HepG2 (cell line): Measurements from ENCODE around the gene BCAS4. TPM values are rescaled to one million over a fixed set of nuclear protein-coding genes. Genes with fewer than 3 reads are reported as not detected.

Source experiments
- ATAC-seq: fragments of 200-7000 bp; cut with Tn5 transposase; 3 replicates; pipeline ENCODE4 v1.9.1; 2020; ENCODE audit warnings: mild to moderate bottlenecking, moderate library complexity
- BruUV-seq: library from RNA; stranded (reverse); fragments of 400-500 nt; replicated peaks from 2 replicates; lab custom pipeline; 2021; lab: Mats Ljungman, UMichigan
- CTCF ChIA-PET: fragments of 300-600 bp; formaldehyde crosslinking; extraction: SDS; loops from one replicate; lab custom pipeline; 2021; ENCODE audit warnings: low total read pairs, inconsistent platforms, low intra/inter-chr PET ratio; lab: Yijun Ruan, JAX
- POLR2A ChIA-PET: fragments of 350-600 bp; sonication (Branson Sonifier 250); formaldehyde crosslinking; loops from one replicate; lab custom pipeline; 2020; ENCODE audit warnings: antibody characterized with exemption, inconsistent platforms; lab: Yijun Ruan, JAX
- DNase-seq: peaks from one replicate; pipeline ENCODE4 v3.0.0-alpha.2; 2015; ENCODE audit warnings: low spot score
- FAIRE-seq: peaks from 3 replicates; lab custom pipeline; 2011; peaks lifted over from hg19 to GRCh38; lab: Jason Lieb, UNC
- H2AFZ ChIP-seq: one replicate; pipeline ENCODE4 v1.6.1; 2011; ENCODE audit warnings: low read length, inconsistent platforms
- H3K27ac ChIP-seq: fragments of 300-600 bp; 3 replicates; pipeline ENCODE4 v1.8.0; 2011; ENCODE audit warnings: mixed run types, mild to moderate bottlenecking, mixed read lengths, low read length, inconsistent platforms; ENCODE audit not compliant: insufficient read depth; ENCODE audit errors: extremely low read length
- H3K27me3 ChIP-seq, 2 experiments: fragments of 200-600 bp in 1 of 2; 2 replicates in 1 of 2; 3 replicates in 1 of 2; pipeline versions ENCODE4 v1.6.0 to v1.8.0; 2011; ENCODE audit warnings: low read length in 2 of 2, mild to moderate bottlenecking in 2 of 2, moderate library complexity in 2 of 2, inconsistent platforms in 1 of 2; ENCODE audit not compliant: insufficient read depth in 2 of 2, control insufficient read depth in 1 of 2
- H3K36me3 ChIP-seq, 2 experiments: fragments of 200-600 bp in 1 of 2; replicated peaks in 1 of 2; 2 replicates in 1 of 2; 3 replicates in 1 of 2; pipeline versions ENCODE4 v1.5.1 to v1.8.0; 2011; ENCODE audit warnings: low read length in 2 of 2, inconsistent platforms in 1 of 2; ENCODE audit not compliant: insufficient read depth in 2 of 2, control insufficient read depth in 1 of 2
- H3K4me1 ChIP-seq: 2 replicates; pipeline ENCODE4 v1.5.1; 2012; ENCODE audit warnings: low read length, inconsistent platforms; ENCODE audit not compliant: insufficient read depth
- H3K4me2 ChIP-seq: 2 replicates; pipeline ENCODE4 v1.6.0; 2011; ENCODE audit warnings: low read depth, low read length, inconsistent platforms
- H3K4me3 ChIP-seq, 3 experiments: fragments of 200-600 bp in 1 of 3; sonication (generic), shearing (Covaris generic) in 1 of 3; replicated peaks in 1 of 3; 2 replicates each; pipeline ENCODE4 v1.5.1; 2011 to 2016; ENCODE audit warnings: low read length in 3 of 3, inconsistent platforms in 2 of 3, low read depth in 2 of 3, mild to moderate bottlenecking in 2 of 3, control low read depth in 1 of 3, mixed read lengths in 1 of 3; ENCODE audit not compliant: insufficient read depth in 1 of 3
- H3K79me2 ChIP-seq: one replicate; pipeline ENCODE4 v1.6.1; 2011; ENCODE audit warnings: low read length, inconsistent platforms; ENCODE audit not compliant: insufficient read depth
- H3K9ac ChIP-seq: 2 replicates; pipeline ENCODE4 v1.6.0; 2011; ENCODE audit warnings: mild to moderate bottlenecking, low read depth, low read length, inconsistent platforms; ENCODE audit not compliant: insufficient read depth
- H3K9me3 ChIP-seq: 2 replicates; pipeline ENCODE4 v1.5.1; 2012; ENCODE audit warnings: mild to moderate bottlenecking, low read length
- H4K20me1 ChIP-seq: 2 replicates; pipeline ENCODE4 v1.6.0; 2011; ENCODE audit warnings: inconsistent platforms, mild to moderate bottlenecking, low read length, moderate library complexity; ENCODE audit not compliant: insufficient read depth
- ATF7 ChIP-seq, 2 experiments: fragments of 450-650 bp in 1 of 2; sonication (generic) in 1 of 2; formaldehyde crosslinking in 1 of 2; IDR thresholded peaks; 2 replicates each; pipeline versions ENCODE4 v1.4.0 to v1.6.1; 2016 to 2020; ENCODE audit warnings: antibody characterized with exemption in 1 of 2, mild to moderate bottlenecking in 1 of 2, missing genetic modification reagents in 1 of 2
- CEBPB ChIP-seq: IDR thresholded peaks from 2 replicates; pipeline ENCODE4 v1.6.1; 2011; ENCODE audit warnings: low read depth, low read length, improper control_type of control experiment, borderline replicate concordance
- CREB1 ChIP-seq, 2 experiments: fragments of 450-650 bp in 1 of 2; IDR thresholded peaks; 2 replicates each; pipeline ENCODE4 v1.6.1; 2016 to 2017; ENCODE audit warnings: control low read depth in 1 of 2, mild to moderate bottlenecking in 1 of 2, missing compliant biosample characterization in 1 of 2, missing genetic modification characterization in 1 of 2
- DBP ChIP-seq: sonication (generic); formaldehyde crosslinking; IDR thresholded peaks from 2 replicates; pipeline ENCODE4 v1.4.0; 2020; ENCODE audit warnings: missing genetic modification reagents; ENCODE audit errors: not compliant biosample characterization
- HOXD1 ChIP-seq: sonication (generic); formaldehyde crosslinking; IDR thresholded peaks from 2 replicates; pipeline ENCODE4 v1.5.0; 2020; ENCODE audit warnings: missing genetic modification reagents
- ZBTB7A ChIP-seq: sonication (generic); formaldehyde crosslinking; IDR thresholded peaks from 2 replicates; pipeline ENCODE4 v1.8.0; 2022; ENCODE audit warnings: mild to moderate bottlenecking, missing genetic modification reagents
- ZNF414 ChIP-seq: sonication (generic); formaldehyde crosslinking; IDR thresholded peaks from 2 replicates; pipeline ENCODE4 v1.5.0; 2020; ENCODE audit warnings: missing genetic modification reagents
- ZNF552 ChIP-seq: sonication (generic); formaldehyde crosslinking; IDR thresholded peaks from 2 replicates; pipeline ENCODE4 v1.9.0; 2022; ENCODE audit warnings: missing genetic modification reagents, mild to moderate bottlenecking, borderline replicate concordance
- ZNF713 ChIP-seq: sonication (generic); formaldehyde crosslinking; IDR thresholded peaks from 2 replicates; pipeline ENCODE4 v1.4.0; 2020; ENCODE audit warnings: mild to moderate bottlenecking, missing genetic modification reagents
- WGBS: methylation state at CpG from one replicate; pipeline ENCODE4 v1.1.6; 2017; ENCODE audit warnings: low lambda C conversion rate; 5-methylcytosine and 5-hydroxymethylcytosine counted together
- in situ Hi-C: cut with HindIII; loops from 2 replicates; pipeline ENCODE4 v1.10.0; 2017; ENCODE audit warnings: low pct_unique_long_range_greater_than_20kb; ENCODE audit not compliant: extremely low pct_ligation_motif_present
- intact Hi-C: fragments of 100-400 bp; cut with micrococcal nuclease; formaldehyde crosslinking; loops from one replicate; pipeline ENCODE4 v1.10.0; 2022; ENCODE audit not compliant: unreplicated experiment
- polyA plus RNA-seq, 8 experiments: library from polyadenylated mRNA; depleted of rRNA in 3 of 8; stranded (reverse) in 7 of 8; unstranded in 1 of 8; fragments of >200 nt; fragmentation: Illumina TruSeq in 4 of 8; extraction: Trizol in 4 of 8; gene quantifications; 2 replicates each; pipeline versions ENCODE4 v1.2.1 to v1.2.3, GENCODE V29; 2011 to 2016; ENCODE audit warnings: low read depth in 4 of 8, missing spikeins in 1 of 8, mixed read lengths in 1 of 8; ENCODE audit not compliant: insufficient read depth in 1 of 8
- total RNA-seq, 5 experiments: library from RNA; depleted of rRNA; stranded (reverse); fragments of >200 nt; fragmentation: Illumina TruSeq; extraction: Trizol; gene quantifications; 2 replicates each; pipeline ENCODE4 v1.2.3, GENCODE V29; 2016; ENCODE audit warnings: low read depth in 1 of 5
- TF ChIP-seq, protein P1 (sequence below): sonication (generic); formaldehyde crosslinking; IDR thresholded peaks from 2 replicates; pipeline ENCODE4 v1.5.0; 2020; ENCODE audit warnings: mild to moderate bottlenecking, missing genetic modification reagents

BCAS4 gene
- total and polyA plus RNA-seq, 2 of the 13 experiments (the other 11 are each of a cell fraction or from before 2014, with no cell fraction given), result 7.2 to 8.0 TPM

DNA sequence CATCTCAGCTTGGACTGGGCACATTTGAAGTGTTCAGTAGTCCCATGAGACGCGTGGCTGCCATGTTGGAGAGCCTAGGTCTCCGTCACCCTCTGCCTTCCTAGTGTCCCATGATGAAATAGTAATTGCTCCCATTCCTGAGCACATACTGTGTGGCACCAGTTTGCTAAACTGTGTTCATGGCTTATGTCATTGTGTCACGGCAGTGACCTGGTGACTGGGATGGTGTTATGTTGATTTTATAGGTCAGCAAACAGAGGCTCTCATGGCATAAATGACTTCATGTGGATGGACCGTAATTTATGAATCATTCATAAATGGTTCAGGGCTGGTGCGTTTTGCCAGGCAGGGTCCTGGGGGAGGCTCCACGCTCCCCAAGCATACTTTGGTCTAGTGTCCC lies 3.8 kb downstream of the BCAS4 start:
- POLR2A ChIA-PET, result no interaction called here

More for the DNA sequence above, 3.8 kb downstream of the BCAS4 start:
- no TSS peak for BruUV-seq
- in situ Hi-C loops, result loop anchor here (10.0 to 25.0 kb wide), 2 partner anchors 136 to 514 kb away; partner anchors contain the start of gene ADNP
- Histone ChIP-seq H3K27me3 (no peaks in the 10 kb centered on the region), H3K9ac (no peak overlapping the region), H3K79me2 (no peaks in the 10 kb centered on the region), H3K9me3 (no peaks in the 10 kb centered on the region), H2AFZ (no peak overlapping the region), H4K20me1 (no peaks in the 10 kb centered on the region), H3K27ac (no peak overlapping the region), H3K4me3 (no peak overlapping the region), H3K4me1 (peaks cover 14% of the 10 kb centered on the region), H3K36me3 (no peaks in the 10 kb centered on the region), H3K4me2 (no peak overlapping the region)
- FAIRE-seq (no peak), DNase-seq (peak; percentile 55), ATAC-seq (no peak)
- no peak for TF ChIP-seq HOXD1
- TF ChIP-seq CREB1 (IDR thresholded peaks at IDR 0.05), result peak; percentile 30; the same call in 1 of the 2 replicates
- TF ChIP-seq CREB1 (CRISPR knock-in tag; IDR thresholded peaks at IDR 0.05), result no peak
- no peak for TF ChIP-seq ZNF414 (CRISPR knock-in tag)
- TF ChIP-seq ZNF713 (CRISPR knock-in tag), result no peak
- TF ChIP-seq DBP, result no peak
- no peak for TF ChIP-seq ZNF552 (CRISPR knock-in tag)
- TF ChIP-seq, protein P1, sequence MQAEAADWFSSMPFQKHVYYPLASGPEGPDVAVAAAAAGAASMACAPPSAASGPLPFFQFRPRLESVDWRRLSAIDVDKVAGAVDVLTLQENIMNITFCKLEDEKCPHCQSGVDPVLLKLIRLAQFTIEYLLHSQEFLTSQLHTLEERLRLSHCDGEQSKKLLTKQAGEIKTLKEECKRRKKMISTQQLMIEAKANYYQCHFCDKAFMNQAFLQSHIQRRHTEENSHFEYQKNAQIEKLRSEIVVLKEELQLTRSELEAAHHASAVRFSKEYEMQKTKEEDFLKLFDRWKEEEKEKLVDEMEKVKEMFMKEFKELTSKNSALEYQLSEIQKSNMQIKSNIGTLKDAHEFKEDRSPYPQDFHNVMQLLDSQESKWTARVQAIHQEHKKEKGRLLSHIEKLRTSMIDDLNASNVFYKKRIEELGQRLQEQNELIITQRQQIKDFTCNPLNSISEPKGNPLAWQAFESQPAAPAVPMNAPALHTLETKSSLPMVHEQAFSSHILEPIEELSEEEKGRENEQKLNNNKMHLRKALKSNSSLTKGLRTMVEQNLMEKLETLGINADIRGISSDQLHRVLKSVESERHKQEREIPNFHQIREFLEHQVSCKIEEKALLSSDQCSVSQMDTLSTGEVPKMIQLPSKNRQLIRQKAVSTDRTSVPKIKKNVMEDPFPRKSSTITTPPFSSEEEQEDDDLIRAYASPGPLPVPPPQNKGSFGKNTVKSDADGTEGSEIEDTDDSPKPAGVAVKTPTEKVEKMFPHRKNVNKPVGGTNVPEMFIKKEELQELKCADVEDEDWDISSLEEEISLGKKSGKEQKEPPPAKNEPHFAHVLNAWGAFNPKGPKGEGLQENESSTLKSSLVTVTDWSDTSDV (CRISPR knock-in tag), result no peak
- peak; percentile 37; the same call in 1 of the 2 replicates for TF ChIP-seq CEBPB
- TF ChIP-seq ATF7 (IDR thresholded peaks at IDR 0.05), result peak; percentile 27; the same call in 1 of the 2 replicates
- no peak for TF ChIP-seq ATF7 (CRISPR knock-in tag; IDR thresholded peaks at IDR 0.05)
- no peak for TF ChIP-seq ZBTB7A
- 86% methylated on average over 7 of the region's 7 CpGs for WGBS
- intact Hi-C loops, result no loop called here
- CTCF ChIA-PET, result no interaction called here
